ENCODE results near the gene ZNHIT2. TPM values are rescaled to one million over a fixed set of nuclear protein-coding genes. Genes with fewer than 3 reads are reported as not detected.

The ZNHIT2 gene
- polyA plus RNA-seq, 1 donor (not counting 4 experiments of a cell fraction or from before 2014, with no cell fraction given) = 2.6 TPM

DNA sequence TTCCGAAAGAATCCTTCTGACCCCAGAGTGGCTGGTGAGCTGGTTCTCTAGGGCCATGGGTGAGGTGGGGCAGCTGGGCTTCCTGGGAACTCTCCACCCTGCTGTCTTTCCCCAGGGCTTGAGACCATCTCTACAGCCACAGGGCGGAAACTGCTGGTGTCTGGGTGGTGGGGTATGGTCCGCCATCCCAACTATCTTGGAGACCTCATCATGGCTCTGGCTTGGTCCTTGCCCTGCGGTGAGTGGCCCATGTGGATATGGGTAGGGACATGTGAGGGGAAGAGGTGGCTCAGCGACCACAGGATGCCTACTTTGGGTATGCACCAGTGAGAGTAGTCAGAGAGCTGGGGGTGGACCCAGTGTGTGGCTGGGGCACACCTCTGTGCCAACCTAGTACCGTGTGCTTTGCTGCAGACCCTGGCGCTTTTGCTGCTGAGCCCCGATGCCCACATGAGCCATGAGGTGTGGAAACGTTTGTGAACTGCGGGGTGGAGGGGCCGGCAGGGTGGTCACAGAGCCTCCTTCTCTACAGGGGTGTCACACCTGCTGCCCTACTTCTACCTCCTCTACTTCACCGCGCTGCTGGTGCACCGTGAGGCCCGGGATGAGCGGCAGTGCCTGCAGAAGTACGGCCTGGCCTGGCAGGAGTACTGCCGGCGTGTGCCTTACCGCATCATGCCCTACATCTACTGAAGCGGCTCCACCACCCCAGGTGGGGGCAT is 2.0 kb downstream of the ZNHIT2 start:
- Histone ChIP-seq H3K4me3 (ENCODE audit: control insufficient read depth in 2 of 3, extremely low read depth in 1 of 3, insufficient read depth in 2 of 3, low read depth in 1 of 3, low read length in 3 of 3) (peak overlapping the region in 2 of 3 experiments; percentile 76 to 82), H3K27ac (ENCODE audit: control insufficient read depth, insufficient read depth, low read length) (no peak overlapping the region), H3K9me1 (ENCODE audit: control insufficient read depth, extremely low read depth, insufficient read depth, low read length) (peaks cover 2% of the 10 kb centered on the region), H3K9me3 (ENCODE audit: control insufficient read depth, low read depth, low read length) (no peaks in the 10 kb centered on the region), H3K79me2 (ENCODE audit: control insufficient read depth, insufficient read depth, low read length) (peaks cover 28% of the 10 kb centered on the region), H4K20me1 (ENCODE audit: control insufficient read depth, extremely low read depth, insufficient read depth, low read length) (no peaks in the 10 kb centered on the region), H3K9ac (ENCODE audit: control insufficient read depth, extremely low read depth, insufficient read depth, low read length) (peak overlapping the region; percentile 89), H3K27me3 (ENCODE audit: control insufficient read depth, extremely low read depth, insufficient read depth, low read length) (no peaks in the 10 kb centered on the region), H2AFZ (ENCODE audit: control insufficient read depth, low read length) (no peak overlapping the region), H3K4me2 (ENCODE audit: control insufficient read depth, extremely low read depth, insufficient read depth, low read depth, low read length) (peak overlapping the region; percentile 78), H3K36me3 (ENCODE audit: control insufficient read depth in 2 of 2, extremely low read depth in 1 of 2, insufficient read depth in 2 of 2, low read length in 2 of 2) (peaks cover 21 to 26% of the 10 kb centered on the region in 2 experiments), H3K4me1 (ENCODE audit: control insufficient read depth, extremely low read depth, insufficient read depth, low read length) (peaks cover 39% of the 10 kb centered on the region)
- no peak for DNase-seq (ENCODE audit: low read depth, low spot score)
- no peak for TF ChIP-seq EZH2 (IDR thresholded peaks at IDR 0.05; ENCODE audit: low read length)
- TF ChIP-seq, protein P1, sequence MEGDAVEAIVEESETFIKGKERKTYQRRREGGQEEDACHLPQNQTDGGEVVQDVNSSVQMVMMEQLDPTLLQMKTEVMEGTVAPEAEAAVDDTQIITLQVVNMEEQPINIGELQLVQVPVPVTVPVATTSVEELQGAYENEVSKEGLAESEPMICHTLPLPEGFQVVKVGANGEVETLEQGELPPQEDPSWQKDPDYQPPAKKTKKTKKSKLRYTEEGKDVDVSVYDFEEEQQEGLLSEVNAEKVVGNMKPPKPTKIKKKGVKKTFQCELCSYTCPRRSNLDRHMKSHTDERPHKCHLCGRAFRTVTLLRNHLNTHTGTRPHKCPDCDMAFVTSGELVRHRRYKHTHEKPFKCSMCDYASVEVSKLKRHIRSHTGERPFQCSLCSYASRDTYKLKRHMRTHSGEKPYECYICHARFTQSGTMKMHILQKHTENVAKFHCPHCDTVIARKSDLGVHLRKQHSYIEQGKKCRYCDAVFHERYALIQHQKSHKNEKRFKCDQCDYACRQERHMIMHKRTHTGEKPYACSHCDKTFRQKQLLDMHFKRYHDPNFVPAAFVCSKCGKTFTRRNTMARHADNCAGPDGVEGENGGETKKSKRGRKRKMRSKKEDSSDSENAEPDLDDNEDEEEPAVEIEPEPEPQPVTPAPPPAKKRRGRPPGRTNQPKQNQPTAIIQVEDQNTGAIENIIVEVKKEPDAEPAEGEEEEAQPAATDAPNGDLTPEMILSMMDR (optimal IDR thresholded peaks at IDR 0.05 in 1 of 3, IDR thresholded peaks at IDR 0.05 in 1 of 3, conservative IDR thresholded peaks at IDR 0.05 in 1 of 3; ENCODE audit: extremely low read depth in 1 of 3, insufficient read depth in 2 of 3, low read length in 3 of 3) = no peak
- no peak for FAIRE-seq
- dilution Hi-C loops (cut with MboI; ENCODE audit: extremely low pct_ligation_motif_present, low sequenced_read_pairs) = no loop called here

DNA sequence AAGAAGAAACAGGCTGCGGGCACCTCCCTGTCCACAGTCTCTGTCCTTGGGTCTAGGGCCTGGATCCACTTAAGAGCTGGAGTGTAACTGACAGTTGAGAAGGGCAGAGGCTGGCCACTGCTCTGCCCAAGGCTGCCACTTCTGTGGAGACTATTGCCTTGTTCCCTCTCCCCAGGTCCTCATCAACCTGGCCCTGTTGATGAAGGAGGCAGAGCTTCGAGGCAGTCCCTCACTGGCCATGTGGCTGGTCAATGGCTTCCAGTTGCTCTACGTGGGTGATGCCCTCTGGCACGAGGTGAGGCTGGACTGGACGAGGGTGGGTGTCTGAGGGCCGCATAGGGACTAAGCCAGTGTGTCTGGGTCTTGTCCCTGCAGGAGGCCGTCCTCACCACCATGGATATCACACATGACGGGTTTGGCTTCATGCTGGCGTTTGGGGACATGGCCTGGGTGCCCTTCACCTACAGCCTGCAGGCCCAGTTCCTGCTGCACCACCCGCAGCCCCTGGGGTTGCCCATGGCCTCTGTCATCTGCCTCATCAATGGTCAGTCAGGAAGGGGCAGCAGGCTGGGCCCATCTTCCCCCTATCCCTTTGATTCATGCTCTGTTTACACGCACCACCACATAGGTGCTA is 2.8 kb downstream of the ZNHIT2 start:
- Histone ChIP-seq H3K27me3 (ENCODE audit: control insufficient read depth, extremely low read depth, insufficient read depth, low read length) (no peaks in the 10 kb centered on the region), H3K4me3 (ENCODE audit: control insufficient read depth in 2 of 3, extremely low read depth in 1 of 3, insufficient read depth in 2 of 3, low read depth in 1 of 3, low read length in 3 of 3) (no peak overlapping the region), H3K79me2 (ENCODE audit: control insufficient read depth, insufficient read depth, low read length) (peaks cover 19% of the 10 kb centered on the region), H2AFZ (ENCODE audit: control insufficient read depth, low read length) (no peak overlapping the region), H3K4me2 (ENCODE audit: control insufficient read depth, extremely low read depth, insufficient read depth, low read depth, low read length) (no peak overlapping the region), H3K27ac (ENCODE audit: control insufficient read depth, insufficient read depth, low read length) (no peak overlapping the region), H3K36me3 (ENCODE audit: control insufficient read depth in 2 of 2, extremely low read depth in 1 of 2, insufficient read depth in 2 of 2, low read length in 2 of 2) (peaks cover 15 to 18% of the 10 kb centered on the region in 2 experiments), H3K9me1 (ENCODE audit: control insufficient read depth, extremely low read depth, insufficient read depth, low read length) (peaks cover 2% of the 10 kb centered on the region), H3K9ac (ENCODE audit: control insufficient read depth, extremely low read depth, insufficient read depth, low read length) (no peak overlapping the region), H4K20me1 (ENCODE audit: control insufficient read depth, extremely low read depth, insufficient read depth, low read length) (no peaks in the 10 kb centered on the region), H3K4me1 (ENCODE audit: control insufficient read depth, extremely low read depth, insufficient read depth, low read length) (peaks cover 33% of the 10 kb centered on the region), H3K9me3 (ENCODE audit: control insufficient read depth, low read depth, low read length) (no peaks in the 10 kb centered on the region)
- no peak for TF ChIP-seq EZH2 (IDR thresholded peaks at IDR 0.05; ENCODE audit: low read length)
- TF ChIP-seq, protein P1 (optimal IDR thresholded peaks at IDR 0.05 in 1 of 3, IDR thresholded peaks at IDR 0.05 in 1 of 3, conservative IDR thresholded peaks at IDR 0.05 in 1 of 3; ENCODE audit: extremely low read depth in 1 of 3, insufficient read depth in 2 of 3, low read length in 3 of 3) = no peak
- DNase-seq (ENCODE audit: low read depth, low spot score) (no peak), FAIRE-seq (no peak)
- dilution Hi-C loops (cut with MboI; ENCODE audit: extremely low pct_ligation_motif_present, low sequenced_read_pairs) = no loop called here
